Hindlimb muscle (tissue), 1 donor: ENCODE measurements around the gene DNAH10. TPM values are rescaled to one million over a fixed set of nuclear protein-coding genes. Genes with fewer than 3 reads are reported as not detected.

Experiments
- DNase-seq: peaks from one replicate; pipeline ENCODE4 v3.0.0-alpha.2; 2013
- polyA plus RNA-seq: library from polyadenylated mRNA; unstranded; fragments of 120-200 nt; gene quantifications from one replicate; pipeline ENCODE4 v1.2.1, GENCODE V29; 2013; ENCODE audit not compliant: insufficient read length

The DNAH10 gene
- polyA plus RNA-seq, 1 donor: 1.3 TPM

DNA sequence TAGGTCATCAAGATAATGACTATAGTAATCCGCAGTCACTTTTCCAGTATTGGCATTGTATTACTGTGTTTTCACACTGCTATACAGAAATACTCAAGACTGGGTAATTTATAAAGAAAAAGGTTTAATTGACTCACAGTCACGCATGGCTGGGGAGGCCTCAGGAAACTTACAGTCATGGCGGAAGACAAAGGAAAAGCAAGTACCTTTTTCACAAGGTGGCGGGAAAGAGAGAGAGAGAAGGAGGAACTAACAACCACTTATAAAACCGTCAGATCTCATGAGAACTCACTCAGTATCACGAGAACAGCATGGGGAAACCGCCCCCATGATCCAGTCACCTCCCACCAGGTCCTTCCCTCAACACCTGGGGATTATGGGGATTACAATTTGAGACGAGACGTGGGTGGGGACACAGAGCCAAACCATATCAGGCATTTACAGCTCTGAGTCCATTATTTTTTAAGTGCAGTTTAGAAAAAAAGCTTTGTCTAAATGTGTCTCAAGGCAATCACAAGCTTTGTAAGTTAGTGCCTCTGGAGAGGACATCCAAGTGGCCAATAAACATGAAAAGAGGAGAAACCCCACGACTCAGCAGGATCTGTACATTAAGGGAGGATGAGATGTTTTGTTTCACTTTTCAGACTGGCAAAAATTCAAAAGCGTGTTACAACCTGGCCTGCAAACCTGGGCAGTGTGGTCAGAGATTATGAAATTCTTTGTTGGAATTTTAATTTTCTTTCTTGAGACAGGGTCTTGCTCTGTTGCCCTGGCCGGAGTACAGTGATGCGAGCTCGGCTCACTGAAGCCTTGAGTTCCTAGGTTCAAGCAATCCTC lies 82.0 kb downstream of the DNAH10 start:
- no peak for DNase-seq

DNA sequence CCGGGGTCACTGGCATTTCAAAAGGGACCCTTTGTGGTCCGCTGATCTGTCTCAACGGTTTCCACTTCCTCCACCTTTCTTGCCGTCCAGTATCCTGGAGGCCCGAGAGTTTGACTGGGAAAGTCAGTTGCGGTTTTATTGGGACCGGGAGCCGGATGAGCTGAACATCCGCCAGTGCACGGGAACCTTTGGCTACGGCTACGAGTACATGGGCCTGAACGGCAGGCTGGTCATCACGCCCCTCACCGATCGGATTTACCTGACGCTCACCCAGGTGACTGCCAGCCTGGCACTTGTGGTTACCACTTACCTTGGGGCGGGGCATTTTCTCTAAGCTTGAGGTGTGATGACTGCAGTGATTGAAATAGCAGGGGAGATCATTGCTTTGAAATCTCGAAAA lies 83.8 kb downstream of the DNAH10 start:
- DNase-seq: no peak

DNA sequence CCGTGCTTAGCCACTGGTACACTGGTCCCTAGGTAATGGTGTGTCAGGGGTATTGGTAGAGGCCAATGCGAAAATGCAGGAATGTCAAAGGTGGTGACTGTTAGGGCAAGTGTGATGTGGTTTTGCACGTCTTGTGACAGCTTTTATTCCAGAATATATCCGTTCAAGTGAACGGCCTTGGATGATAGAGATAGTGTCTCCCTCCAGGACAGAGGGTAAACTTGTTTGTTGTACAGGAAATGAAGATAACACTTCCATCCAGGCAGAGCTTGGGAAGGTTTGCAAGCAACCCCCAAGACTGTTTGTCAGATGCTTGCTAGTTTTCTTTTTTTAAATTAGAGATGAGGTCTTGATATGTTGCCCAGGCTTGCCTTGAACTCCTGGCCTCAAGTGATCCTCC lies 84.2 kb downstream of the DNAH10 start:
- no peak for DNase-seq

DNA sequence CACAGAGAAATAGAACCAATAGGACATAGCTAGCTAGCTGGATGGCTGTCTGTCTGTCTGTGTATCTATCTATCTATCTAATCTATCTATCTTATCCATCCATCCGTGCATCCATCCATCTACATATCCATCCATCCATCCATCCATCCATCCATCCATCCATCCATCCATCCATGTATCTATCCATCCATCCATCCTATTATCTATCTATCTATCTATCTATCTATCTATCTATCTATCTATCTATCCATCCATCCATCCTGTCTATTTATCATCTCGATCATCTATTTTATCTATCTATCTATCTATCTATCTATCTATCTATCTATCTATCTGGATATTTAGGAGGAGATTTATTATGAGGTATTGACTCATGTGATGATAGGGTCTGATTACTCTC lies 84.9 kb downstream of the DNAH10 start:
- no peak for DNase-seq

DNA sequence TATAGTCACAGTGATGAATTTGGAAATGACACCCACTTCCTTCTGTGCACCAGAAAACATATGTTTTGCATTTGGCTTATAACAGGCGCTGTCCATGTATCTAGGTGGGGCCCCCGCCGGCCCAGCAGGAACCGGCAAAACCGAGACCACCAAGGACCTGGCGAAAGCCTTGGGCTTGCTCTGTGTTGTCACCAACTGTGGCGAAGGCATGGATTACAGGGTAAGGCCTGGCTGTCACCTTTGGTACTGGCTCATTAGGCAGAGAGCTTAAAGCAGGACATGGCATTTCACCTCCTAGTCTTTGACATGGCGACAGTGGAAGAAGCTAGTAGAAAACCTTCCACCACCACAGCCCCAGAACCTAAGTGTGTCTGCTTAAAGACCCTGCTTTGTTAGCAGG lies 85.8 kb downstream of the DNAH10 start:
- no peak for DNase-seq

DNA sequence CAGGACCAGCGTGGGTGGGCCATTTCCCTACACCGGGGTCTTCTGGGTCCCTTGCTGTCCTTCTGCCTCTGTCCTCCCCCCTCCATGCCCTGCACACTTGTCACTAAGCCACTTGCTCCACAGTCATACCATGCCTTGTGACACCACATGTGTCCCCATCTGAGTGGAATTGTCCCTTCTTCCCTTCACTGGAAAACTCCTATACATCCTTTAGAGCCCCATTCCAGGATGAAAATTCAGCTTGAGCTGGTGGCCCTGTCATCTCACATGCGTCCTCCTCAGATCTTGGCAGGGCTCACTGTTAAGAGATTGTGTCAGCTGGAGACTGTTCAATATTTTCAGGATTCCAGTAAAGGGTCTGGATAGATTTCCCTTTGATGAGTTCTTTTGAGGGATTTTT lies 87.4 kb downstream of the DNAH10 start:
- no peak for DNase-seq

DNA sequence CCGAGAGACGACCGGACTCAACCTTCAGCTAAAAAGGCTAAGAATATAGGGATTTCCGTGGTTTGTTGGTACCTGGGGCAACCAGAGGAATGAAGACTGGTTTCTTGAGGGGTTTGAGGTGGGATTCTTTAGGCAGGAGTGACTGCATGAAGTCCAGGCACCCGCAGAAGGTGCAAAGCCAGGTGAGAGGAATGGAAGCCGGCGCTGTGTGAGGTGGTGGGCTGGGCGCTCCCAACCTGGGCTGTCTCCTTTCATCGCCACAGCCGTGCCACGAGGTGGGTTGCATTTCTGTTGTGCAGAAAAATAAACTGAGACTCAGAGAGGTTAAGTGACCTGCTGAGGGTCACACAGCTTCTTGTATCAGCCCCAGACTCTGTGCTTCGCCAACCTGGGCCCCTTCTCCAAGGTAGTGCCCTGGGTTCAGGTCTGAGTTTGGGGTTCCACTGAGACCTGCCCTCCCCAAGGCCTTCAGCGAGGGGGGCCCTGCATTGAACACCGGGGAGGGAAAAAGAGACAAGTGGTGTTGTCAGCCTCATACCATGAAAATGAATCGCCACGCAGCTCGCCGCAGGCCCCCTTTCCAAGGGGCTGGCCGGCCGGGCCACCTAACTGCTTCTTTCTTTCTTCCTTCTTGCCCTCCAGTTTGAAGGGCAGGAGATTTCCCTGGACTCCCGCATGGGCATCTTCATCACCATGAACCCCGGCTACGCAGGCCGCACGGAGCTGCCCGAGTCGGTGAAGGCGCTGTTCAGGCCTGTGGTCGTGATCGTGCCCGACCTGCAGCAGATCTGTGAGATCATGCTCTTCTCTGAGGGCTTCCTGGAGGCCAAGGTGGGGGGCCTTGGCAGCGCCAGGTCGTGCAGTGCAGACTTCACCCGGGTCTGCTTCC lies 88.4 kb downstream of the DNAH10 start:
- no peak for DNase-seq

DNA sequence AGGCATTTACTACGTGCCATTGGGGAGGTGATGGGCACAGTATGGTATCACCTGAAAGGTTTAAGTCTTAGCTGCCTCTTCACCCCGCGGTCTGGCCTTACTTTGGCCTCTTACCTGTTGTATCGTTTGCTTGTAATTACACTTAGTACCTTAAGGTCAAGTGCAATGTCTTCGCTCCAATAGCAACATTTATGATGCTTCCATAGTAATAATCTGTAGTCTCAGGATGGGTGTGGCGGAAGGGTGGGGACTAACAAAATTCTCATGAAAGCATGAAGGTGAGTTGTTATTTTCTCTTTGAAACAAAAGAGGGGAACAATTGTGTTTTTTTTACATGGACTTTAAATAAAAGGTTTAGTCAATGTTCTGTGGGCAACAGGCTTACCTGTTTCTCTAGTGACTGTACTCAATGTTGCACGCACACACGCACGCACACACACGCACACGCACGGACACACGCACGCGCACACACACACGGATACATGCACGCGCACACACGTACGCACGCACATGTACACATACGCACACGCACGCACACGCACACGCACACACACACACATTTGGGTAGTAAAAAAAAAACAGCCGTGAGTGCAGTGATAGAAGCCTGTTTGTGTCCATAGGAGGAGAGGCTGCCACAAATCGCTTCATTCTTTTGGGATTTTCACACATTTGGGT lies 91.4 kb downstream of the DNAH10 start:
- no peak for DNase-seq

DNA sequence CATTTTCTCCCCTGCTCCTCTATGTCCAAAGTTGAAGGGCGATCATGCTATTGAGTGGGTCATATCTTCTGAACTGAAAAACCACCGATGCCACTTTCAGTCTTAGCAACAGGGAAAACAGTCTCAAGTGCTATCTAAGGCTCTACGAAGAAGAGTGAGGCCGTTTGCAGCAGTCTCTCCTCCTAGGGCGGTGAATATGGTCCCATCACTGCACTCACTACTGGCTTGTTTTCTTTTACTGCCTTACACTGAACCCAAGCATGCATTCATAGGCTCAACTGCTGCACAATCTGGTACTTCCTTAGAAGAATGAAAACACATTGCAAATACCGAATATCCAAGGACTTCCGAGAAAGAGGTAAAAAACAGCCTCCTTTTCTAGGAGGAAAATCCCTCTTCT lies 92.1 kb downstream of the DNAH10 start:
- no peak for DNase-seq

DNA sequence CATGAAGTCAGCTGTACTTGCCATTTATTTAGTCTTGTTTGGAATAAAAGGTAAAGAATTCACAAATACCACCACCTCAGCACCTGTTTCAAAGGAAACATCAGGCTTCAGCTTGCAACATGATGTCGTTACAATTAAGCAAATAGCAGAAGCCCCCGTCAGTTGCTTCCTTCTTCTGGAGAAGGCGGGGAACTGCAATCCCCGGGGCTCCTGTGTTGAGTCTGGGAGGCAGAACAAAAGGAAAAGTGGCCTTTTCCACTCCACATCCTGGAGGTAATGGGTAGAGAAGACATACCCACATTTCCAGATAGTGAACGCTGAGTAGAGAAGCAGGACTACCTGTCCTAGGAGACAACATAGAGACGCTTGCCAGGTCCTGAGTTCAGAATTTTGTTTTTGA lies 92.8 kb downstream of the DNAH10 start:
- no peak for DNase-seq

DNA sequence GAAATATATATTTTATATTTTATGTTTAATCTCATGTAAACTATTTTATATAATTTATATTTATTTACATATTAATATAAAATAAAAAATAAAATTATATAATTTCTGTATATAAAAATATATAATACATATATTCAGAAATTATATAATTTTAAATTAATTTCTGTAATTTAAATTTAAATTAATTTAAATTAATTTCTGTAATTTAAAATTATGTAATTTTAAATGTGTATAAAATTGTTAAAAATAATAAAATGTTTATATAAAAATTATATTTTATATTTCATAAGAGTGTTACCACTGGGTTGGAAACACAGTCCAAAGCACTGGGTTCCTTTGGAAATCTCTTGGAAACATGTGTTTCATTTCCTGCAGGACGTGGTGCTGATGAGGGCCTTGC lies 94.6 kb downstream of the DNAH10 start:
- no peak for DNase-seq

DNA sequence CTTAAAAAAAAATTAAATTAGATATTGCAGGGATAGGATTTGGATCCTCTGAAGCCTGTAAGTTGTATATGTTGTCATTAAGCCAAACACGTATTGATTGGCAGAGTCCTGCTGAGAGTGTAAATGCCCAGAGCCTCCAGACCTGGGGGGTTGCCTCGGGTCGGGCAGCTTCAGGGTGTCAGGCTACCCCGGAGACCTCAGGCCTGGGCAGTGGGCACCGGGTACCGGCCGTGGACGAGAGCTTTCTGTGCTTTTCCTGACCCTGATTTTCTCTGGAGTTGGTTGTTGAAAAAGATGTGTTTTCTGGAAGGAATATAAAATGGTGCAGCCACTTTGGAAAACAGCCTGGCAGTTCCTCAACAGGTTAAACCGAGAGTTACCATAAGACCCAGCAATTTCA lies 96.1 kb downstream of the DNAH10 start:
- no peak for DNase-seq

DNA sequence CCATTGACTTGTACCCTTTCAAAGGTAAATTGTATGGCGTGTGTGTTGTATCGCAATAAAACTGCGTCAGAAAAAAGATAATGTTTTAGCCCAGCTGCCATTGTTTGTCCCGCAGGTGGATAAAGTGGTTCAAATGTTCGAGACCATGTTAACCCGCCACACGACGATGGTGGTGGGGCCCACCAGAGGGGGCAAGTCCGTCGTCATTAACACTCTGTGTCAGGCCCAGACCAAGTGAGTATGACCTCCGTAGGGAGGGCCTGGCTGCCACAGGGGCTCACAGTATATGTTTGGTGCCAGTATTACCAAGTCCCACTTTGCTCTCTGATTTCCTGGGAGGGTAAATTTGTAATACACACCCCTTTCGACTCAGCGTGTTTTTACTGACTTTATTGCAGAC lies 96.9 kb downstream of the DNAH10 start:
- DNase-seq: no peak

DNA sequence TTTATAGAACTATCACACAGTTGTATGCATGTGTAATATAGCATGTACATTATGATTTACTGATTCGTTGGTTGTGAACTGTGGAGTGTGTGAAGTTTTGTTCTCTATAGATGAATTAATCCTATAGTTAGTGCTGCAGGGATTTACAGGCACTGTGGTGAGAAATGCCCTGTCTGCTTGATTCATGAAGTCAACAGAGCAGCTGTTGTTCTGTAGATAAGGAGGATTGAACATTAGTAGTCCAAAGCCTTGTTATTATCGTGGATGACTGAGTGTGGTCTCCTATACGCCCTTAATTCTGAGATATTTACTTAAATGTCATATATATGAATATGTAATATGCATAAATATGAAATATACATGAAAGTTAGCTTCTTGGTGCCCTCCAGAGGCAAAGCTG lies 98.3 kb downstream of the DNAH10 start:
- DNase-seq: no peak

DNA sequence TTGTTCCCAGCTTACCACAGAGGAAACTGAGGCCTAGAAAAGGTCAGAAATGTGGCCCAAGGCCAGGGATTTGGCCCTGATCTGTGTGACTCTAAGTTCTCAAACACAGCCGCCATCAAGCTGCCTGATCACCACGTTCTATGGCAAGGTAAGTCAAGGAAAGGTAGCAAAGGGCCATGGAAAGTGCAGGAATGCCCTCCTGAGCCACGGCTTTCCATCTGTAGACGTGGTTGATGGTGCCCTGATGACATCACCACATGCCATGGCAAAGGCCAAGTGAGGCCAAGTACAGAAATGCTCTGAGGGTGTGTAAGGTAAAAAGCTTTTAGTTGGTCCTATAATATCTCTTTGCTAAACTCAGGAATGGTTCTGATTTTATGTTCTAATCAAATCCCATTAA lies 99.3 kb downstream of the DNAH10 start:
- no peak for DNase-seq

DNA sequence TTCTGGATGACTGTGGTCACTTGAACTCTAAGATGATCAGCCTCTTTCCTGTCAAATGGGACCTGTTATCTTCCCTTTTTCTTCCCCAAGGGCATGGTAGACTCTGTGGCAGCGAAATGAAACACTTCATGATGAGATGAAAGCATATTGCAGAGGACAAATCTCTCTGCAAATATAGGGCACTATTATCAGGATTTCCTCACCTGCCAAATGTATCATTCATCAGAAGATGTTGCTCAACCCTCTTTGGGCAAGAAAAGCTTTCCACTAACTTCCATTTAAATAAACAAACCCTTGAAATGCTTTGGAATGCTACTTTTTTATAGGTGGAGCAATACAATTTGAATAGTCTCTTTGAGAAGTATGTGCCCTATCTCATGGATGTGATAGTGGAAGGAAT lies 105.0 kb downstream of the DNAH10 start:
- no peak for DNase-seq

DNA sequence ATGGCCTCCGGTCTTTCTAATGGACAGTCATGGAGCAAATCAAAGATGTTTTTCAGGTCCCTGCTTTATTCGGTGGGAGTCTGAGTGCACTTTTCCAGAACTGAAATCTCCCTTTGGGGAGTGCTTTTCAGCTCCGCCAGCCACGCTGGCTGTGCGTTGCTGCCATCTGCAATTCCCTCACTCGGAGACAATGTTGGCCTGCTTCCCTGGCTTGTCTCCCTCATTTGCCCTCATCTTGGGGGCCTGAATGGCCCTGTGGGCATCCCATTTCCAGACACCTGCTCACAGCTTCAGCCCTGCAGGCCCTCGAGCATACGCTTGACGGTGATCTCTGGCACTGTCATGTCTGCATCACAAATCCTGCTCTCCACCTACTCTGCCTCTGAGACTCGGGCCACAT lies 106.7 kb downstream of the DNAH10 start:
- DNase-seq: no peak

DNA sequence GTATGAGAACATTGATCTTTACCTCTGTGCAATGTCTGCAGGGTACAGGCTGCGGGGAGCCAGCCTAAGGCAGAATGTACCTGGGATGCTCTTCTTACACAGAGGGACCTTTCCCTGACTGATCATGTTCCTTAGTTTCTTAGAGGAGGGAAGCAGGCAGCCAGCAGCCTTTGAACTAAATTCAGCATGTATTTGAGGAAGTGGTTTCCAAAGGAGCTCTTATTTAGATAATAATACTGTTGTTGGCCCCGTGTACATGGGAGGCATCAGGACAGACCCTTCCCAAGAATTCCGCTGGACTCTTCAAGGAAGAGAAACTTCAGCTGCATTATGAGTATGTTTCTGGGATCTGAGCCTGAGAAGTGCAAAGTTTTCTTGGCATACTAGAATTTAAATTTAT lies 111.7 kb downstream of the DNAH10 start:
- no peak for DNase-seq

DNA sequence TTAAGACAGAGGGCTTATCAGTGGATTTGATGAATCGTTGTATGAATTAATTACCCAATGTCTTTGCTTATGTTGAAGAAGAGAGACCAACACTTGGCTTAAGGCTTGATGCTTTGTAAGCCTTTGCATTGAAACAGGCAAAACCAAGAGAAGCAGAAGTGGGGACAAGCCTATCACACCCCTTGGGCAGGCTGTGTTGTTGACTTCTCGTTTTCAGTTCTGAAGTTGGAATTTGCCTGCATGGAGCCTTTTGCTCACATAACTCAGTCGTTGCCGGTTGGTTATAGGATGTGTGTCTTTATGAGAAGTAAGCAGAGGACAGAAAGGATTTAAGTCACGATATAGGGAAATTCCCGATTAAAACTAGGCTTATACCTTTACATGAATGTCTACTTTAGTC lies 115.9 kb downstream of the DNAH10 start:
- DNase-seq: no peak

DNA sequence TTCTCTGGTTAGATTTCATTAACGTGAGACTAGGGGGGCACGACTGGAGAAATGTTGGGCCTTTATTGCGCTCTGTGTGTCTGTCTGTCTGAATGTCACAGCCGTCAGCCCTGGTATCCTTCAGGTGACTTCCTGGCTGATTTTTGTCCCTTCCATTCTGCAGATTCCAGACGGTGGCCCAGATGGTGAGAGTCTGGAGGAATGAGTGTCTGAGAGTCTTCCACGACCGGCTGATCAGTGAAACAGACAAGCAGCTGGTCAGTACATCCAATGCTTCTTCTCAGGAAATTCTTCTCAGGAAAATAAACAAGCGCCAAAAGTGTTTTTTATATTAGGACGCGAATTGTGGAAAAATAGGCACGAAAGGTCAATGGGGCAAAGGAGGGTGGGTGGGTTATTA lies 117.0 kb downstream of the DNAH10 start:
- no peak for DNase-seq

DNA sequence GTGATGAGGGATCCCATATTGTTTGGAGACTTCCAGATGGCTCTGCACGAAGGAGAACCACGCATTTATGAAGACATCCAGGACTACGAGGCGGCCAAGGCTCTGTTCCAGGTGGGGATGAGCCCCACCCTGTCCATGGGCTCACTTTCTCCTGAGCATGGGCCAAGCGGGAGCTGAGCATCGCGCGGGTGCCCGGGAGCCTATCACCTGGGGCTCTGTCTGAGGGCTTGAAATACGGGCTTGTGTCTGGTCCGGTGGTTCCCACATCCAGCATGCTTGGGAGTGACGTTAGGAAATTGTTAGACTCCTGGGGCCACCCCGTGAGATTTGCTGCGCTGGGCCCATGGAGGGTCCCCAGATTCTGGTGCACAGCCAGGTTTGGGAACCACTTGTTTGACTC lies 117.6 kb downstream of the DNAH10 start:
- no peak for DNase-seq

DNA sequence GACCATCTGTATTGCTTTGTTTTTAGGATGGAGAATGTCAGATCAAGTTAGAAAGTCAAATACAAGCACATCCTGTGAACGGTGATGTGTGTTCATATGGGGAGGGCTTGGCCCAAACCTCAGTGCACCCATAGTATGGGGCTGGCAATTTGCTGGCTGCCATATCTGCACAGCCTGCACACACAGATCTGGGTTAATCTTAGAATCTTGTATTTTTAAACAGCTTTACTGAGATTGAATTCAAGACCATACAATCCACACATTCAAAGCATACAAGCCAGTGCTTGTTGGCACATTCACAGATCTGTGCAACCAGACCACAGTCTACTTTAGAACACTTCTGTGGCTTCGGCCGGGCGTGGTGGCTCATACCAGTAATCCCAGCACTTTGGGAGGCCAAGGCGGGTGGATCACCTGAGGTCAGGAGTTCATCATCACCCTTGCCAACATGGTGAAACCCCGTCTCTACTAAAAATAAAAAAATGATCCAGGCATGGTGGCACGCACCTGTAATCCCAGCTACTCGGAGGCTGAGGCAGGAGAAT lies 120.1 kb downstream of the DNAH10 start:
- no peak for DNase-seq

DNA sequence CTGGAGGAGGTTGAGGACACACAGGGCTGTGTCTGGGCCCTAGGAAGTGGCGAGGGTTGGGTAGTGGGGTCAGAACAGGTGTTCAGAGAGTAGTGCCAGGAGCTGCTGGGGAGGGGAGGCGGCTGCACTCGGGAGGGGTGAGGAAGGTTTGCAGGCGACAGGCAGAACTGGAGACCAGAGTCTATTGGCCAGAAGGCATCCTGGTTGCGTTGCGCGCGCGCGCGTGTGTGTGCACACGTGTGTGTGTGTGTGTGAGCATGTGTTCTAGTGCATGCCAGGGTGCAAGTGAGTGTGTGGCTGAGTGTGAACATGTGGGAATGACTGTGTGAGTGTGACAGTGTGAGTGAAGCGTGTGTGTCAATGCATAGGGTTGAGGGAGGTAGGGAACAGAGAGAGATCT lies 124.2 kb downstream of the DNAH10 start:
- DNase-seq: no peak
